ENCODE data around the gene EFL1.
A peak's percentile ranks its signal among the peaks of the same experiment; 100 is the strongest.
"Not testable (repeated sequence)": the region's sequence is repeated elsewhere in the genome, so short reads cannot be mapped to it uniquely, and the experiment has no call there.

The EFL1 gene

DNA sequence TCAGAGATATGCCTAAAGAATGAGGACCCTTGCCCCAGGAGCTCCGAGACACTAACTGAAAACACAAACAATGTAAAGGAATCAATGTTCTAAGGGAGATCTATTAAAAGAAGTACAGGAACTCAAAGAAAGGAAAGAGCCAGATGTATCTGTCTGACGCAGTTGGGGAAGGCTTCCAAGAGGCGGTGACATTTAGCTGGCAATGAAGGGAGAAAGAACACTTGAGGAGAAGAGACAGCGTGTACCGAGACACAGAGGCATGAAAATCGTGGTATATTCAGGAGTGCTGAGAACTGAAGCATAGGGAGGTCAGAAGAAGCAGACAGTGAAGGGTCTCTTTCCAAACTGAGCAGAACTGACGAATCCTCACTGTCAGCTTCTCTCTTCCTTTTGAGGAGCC, 66.7 kb downstream of the EFL1 start:
- not testable (repeated sequence) for DNase-seq

DNA sequence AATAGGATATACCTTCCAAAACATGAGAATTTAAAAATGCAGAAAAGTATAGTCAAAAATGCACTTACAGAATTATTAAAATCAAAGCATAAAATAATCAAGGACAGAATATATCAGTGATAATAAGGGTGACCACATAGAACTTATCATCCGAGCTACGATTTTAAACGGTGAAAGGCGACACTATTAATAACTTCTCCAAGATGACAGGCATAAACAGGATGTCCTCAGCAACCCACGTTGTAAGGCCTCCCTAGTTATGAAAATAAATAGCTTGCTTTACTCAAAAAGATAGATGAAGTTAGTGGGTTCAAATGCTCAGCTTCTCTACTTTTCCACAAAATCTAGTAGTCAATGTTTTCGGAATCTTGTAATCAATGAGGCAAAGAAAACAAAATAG, 68.0 kb downstream of the EFL1 start:
- DNase-seq = not testable (repeated sequence)

DNA sequence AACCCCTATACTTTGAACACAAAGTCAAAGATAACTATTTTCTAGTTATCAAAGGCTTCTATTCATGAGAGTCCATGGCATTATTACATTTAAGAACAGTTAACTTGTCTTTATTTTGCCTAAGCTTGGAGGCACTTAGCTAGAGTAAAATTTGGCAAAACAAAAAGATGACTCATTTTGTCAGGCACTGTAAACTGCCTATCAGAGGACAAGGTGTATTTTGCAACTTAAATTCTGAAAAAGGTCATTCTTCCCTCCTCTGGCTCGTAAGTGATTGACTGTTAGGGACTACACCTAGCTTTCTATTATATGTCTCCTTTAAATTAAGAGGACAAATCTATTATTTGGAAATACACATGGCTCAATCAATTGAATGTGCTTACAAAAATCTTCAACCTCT, 69.1 kb downstream of the EFL1 start:
- DNase-seq = not testable (repeated sequence)

DNA sequence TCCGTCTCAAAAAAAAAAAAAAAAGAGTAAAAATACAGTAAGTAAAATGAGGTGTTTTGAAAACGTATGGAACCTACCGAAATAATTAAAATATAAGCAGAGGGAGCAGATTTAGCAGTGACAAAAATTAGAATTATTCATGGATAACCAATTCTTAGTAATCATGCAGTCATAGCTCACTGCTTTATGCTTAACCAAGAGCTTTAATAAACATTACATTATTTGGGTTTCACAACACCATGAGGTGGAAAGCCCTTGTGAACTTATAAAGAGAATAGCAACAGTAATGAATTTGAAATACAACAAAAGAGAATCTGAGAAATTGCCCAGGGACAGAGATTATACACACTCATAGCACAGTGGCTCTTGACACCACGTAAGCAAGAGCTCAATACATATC, 70.1 kb downstream of the EFL1 start:
- DNase-seq = not testable (repeated sequence)

DNA sequence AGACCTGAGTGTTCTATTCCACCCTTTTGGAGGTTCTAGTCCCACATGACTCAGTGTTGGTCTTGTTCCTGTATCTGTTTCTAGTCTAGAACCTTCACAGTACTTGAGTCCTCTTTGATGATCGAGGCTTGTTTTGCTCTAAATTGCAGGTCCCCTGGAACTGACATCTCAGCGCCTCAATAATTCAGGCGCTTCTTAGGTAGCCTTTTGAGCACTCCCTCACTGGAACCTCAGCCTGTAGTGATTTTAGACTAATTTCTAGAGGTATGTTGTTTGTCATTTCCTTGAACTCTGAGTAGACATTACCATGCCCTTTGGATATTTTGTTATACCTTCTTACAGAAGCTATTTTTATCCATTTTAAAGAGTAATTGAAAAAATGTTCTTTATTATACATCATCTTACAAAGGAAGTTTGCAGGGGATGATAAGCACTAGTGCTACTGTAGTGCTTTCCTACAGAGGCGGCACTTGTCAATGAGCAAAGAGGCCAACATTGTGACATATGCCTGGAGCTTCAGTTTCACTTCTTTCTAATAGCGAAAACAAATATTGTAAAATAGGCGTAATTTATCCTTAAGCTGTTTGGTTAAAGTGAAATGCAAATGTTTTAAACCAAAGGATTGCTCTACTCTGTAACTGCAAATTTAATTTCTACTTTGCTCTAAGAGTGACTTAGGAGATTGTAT, 75.7 kb downstream of the EFL1 start:
- no peak for DNase-seq

GRCh38 chr15:82186161-82186560, 76.4 kb downstream of the EFL1 start:
- no peak for DNase-seq

DNA sequence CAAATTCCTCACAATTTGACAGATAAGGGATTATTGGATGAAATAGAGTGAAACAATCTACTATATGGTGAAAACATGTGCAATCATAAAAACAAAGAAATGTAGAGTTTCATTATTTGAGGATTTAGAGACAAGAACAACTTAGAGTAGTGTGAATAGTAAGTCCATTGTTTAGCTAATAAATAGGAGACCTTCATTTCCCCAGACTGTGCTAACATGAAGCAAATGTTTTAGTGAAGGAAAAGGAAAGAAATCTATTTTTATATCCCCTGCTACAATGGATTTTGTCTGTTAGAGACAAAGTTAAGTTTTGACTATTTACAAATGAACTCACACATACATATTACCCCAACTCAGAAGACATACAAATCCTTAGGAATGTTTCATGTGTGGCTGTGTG, 77.8 kb downstream of the EFL1 start:
- DNase-seq = peak in 1 of 3 experiments; percentile 37

DNA sequence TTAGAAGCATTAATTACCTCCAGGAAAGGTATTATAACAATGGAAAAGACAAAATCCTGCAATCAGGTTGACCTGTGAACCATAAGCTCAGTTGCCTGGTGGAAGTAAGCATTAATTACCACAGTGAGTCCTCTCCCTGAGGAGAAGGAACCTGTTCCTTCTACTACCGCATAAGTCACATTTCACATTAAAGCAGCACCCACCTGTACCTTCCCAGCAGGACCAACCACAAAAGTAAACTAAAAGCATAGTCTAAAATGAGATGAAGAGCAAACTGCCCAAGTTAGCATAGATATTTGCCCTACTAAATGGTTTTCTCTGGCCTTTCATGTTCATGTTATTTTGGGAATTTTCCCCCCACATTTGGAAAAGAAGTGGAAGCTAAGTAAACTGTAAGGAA, 78.2 kb downstream of the EFL1 start:
- DNase-seq = peak in 1 of 3 experiments; percentile 50

DNA sequence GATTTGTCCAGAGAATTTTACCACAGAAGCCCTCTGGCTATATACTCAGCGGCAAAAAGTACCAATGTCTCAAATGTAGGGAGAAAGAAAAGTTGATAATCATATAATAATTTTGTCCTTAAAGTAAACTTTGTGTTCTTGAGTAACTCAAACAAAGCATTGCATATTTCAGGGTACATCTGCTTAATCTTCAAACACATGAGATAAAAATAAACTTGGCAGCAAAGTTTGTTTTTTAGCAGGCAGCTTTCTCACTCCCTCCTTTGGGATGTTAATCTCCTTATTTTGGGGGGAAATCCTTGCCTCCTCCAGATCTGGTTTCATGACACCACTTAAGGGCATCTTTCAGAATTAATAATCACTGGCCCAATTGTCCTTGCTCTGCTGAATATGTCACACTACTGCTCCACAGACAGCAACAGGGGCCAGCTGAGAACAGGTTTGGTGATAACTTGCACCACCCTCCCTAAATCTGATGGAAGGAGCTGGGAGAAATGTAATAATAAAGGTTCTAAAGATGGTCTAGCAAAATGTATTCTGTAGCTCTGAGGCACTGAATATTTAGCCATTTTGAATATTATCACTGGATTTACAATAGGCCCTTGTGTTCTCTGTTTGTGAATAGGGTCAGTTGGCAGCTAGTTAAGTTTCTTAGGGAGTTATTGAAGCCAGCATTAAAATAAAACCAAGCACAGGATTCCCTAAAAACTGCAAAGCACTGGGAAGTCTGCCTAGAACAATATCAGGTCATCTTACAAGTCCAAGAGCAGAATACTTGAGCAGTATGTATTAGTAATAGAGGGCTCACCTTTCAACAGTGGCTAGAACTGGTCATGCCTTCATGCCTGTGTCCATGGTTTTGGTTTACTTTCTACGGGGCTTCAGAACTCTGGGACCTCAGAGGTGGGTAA, 79.2 kb downstream of the EFL1 start:
- DNase-seq = no peak

DNA sequence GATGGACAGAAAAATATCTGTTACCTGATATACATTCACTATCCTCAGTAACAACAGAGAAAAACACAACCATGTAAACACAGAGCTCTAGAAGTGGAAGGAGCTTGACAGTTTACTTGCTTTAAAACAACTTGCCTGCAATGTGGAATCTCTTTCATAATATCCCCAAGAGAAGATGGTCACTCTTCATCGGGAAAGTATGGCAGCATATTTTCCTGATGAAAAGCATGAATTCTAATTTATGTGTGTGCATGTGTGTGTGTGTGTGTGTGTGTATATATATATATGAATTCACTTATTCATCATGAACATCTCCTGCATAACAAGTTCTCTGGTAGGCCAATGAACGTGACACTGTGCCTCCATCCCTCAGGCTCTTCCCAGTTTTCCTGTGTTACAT, 81.2 kb downstream of the EFL1 start:
- DNase-seq = no peak

GRCh38 chr15:82178061-82178460, 84.5 kb downstream of the EFL1 start:
- DNase-seq = no peak

DNA sequence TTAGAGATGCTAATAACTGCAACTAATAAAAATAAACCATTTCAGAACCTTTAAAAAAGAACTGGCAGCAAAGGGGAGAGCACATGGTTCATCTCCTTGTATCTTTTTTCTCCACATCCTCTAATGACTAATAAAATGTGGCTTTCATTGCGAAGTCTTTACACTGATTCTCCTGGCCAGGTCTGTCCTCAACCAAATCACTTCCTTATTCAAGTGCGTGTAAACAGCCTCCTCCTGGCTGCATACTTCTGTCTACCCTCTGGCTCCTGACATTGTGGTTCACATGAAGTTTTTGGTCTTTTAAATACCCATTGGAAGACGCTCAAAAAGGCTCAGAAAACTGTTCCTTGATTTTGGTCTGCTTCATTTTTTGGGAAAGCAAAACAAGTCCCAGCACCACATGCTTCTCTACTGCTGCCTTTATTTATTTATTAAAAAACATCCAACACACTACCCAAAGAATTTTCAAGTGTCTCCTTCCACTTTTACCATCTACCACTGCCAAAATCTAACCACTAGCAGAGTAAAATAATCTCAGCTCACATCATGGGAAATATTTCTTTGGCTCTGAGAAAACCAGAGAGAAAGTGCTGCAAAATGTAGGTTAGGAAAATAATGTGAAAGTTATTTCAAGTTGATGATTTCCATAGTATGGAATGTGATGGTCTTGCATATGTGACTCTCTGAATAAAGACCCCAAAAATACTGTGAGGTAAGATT, 85.1 kb downstream of the EFL1 start:
- DNase-seq = no peak

GRCh38 chr15:82176542-82176941, 86.0 kb downstream of the EFL1 start:
- no peak for DNase-seq

DNA sequence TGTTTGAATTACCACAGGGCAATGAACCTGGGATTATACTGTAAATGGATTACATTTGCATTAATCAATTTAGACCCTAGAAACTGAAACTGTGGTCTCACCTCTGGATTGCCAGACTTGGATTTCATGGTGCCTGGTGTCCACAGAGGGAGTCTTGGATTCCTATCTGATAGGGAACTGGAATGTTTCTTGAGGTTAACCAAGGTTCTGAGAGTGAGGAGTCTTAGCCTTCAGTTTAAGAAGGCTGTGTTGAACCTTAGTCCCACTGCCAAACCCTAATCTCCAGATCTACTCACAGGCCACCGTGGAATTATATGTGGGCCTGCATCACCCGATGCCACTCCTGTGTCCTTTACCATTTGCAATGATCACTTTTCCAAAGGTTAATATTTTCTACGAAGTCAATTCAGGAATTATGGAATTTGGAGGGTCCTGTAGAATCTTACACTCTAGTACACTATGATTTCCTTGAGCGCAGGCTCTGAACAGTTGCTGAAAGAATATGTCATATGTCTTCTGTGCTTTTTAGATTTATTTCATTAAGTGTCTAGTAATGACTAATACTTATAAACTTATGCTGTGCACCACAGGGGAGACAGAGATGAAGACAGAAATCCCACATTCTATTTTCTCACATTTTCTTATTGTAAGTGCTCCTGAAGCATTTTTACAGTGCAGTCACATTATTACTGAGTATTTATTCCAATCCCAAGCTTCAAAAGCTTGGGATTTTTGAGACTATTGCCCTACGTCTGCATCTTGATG, 87.9 kb downstream of the EFL1 start:
- DNase-seq = no peak

GRCh38 chr15:82173108-82173507, 89.4 kb downstream of the EFL1 start:
- no peak for DNase-seq

- no peak for DNase-seq
These were observed 90.0 kb downstream of the EFL1 start for GRCh38 chr15:82172506-82172905.

GRCh38 chr15:82168757-82169156, 93.8 kb downstream of the EFL1 start:
- DNase-seq = no peak

DNA sequence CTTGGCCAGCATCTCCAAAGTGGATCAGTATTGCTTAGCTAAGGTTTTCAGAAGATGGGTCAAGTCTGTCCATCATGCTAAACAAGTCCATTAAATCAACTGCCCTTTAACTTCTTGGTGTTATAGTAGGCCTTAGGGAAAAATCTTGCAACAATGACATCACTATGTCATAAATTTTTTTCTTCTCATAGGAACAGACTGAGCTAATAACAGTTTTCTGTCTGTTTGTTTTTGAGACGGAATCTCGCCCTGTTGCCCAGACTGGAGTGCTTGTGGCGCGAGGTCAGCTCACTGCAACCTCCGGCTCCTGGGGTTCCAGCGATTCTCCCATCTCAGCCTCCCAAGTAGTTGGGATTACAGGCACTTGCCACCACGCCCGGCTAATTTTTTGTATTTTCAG, 94.2 kb downstream of the EFL1 start:
- no peak for DNase-seq

- DNase-seq = no peak
These were observed 96.6 kb downstream of the EFL1 start for GRCh38 chr15:82165948-82166376.

DNA sequence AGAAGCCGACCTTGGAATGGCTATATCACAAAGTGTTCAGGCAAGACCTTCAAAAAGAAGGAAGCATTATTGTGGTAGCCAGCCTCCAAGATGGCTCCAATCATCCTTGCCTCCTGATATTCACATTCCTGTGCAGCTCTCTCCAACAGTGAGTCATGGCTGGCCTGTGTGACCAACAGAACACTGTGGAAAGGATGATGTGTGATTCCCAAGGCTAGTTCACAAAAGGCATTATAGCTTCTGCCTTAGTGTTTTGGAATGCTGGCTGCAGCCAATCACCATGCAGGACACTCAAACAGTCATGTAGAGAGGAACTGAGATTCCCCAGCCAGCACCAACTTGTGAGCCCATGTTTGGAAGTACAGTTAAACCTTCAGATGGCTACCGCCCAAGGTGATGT, 102.6 kb downstream of the EFL1 start:
- DNase-seq = no peak

- no peak for DNase-seq
These were observed 103.7 kb downstream of the EFL1 start for GRCh38 chr15:82158811-82159210.

DNA sequence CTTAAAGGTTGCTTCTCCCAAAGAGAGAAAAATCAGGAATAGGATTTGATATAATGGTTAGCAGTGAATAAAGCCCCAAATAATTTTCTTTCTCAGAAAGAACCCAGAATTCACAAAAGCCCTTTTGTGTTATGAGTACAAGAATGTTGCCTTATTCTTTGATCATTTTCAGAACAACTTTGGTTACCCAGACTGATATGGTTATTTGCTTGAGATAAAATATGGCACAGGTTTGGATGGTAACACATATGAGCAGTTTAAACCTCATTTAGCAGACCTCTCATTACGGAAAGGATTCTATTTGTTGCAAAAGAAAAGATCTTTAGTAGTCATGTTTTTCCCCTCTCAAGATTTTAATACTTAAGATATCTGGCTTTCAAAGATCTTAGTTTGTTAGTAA, 111.9 kb downstream of the EFL1 start:
- DNase-seq = no peak

- peak in 1 of 3 experiments; percentile 48 for DNase-seq
These were observed 115.5 kb downstream of the EFL1 start for GRCh38 chr15:82146990-82147461.

All from NCI-H1417 (cell line).